Measurements from ENCODE around the gene NR6A1. TPM values are rescaled to one million over a fixed set of nuclear protein-coding genes. Genes with fewer than 3 reads are reported as not detected.

NR6A1 gene
- total RNA-seq, 1 donor from 2014 or later: 302 TPM

DNA sequence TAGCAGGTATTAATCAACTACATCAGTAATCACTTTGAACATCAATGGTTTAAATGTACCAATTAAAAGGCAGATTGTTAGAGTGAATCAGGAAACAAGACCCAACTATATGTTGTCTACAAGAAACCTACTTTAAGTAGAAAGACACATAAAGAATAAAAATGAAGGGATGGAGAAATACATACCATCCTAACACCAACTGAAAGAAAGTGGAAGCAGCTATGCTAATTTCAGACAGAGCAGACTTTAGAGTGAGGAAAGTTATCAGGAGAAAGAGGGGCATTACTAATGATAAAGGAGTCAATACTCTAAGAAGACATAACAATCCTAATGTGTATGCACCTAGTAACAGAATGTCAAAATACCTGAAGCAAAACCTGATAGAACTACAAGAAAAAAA is 125.8 kb downstream of the NR6A1 start:
- no peaks in the 10 kb centered on the region for H3K27me3 Mint-ChIP-seq (ENCODE audit: insufficient read depth, low read depth)
- H3K9ac ChIP-seq: no peak overlapping the region
- H3K9me3 Mint-ChIP-seq: peaks cover 9% of the 10 kb centered on the region
- no peaks in the 10 kb centered on the region for H3K27me3 ChIP-seq
- H3K36me3 ChIP-seq: no peaks in the 10 kb centered on the region
- no peak overlapping the region for H3K27ac Mint-ChIP-seq
- peaks cover 100% of the 10 kb centered on the region for H3K79me2 ChIP-seq (ENCODE audit: low read depth)
- TF ChIP-seq, protein P1, sequence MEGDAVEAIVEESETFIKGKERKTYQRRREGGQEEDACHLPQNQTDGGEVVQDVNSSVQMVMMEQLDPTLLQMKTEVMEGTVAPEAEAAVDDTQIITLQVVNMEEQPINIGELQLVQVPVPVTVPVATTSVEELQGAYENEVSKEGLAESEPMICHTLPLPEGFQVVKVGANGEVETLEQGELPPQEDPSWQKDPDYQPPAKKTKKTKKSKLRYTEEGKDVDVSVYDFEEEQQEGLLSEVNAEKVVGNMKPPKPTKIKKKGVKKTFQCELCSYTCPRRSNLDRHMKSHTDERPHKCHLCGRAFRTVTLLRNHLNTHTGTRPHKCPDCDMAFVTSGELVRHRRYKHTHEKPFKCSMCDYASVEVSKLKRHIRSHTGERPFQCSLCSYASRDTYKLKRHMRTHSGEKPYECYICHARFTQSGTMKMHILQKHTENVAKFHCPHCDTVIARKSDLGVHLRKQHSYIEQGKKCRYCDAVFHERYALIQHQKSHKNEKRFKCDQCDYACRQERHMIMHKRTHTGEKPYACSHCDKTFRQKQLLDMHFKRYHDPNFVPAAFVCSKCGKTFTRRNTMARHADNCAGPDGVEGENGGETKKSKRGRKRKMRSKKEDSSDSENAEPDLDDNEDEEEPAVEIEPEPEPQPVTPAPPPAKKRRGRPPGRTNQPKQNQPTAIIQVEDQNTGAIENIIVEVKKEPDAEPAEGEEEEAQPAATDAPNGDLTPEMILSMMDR (IDR thresholded peaks at IDR 0.05): no peak
- TF ChIP-seq EZH2 (IDR thresholded peaks at IDR 0.05) (no peak), EZH2phosphoT487 (IDR thresholded peaks at IDR 0.05) (no peak)
- no peak overlapping the region for H3K4me3 Mint-ChIP-seq
- peaks cover 5% of the 10 kb centered on the region for H3K36me3 Mint-ChIP-seq
- H3K4me3 ChIP-seq: no peak overlapping the region
- H3K27ac ChIP-seq: no peak overlapping the region
- no peaks in the 10 kb centered on the region for H3F3A ChIP-seq (ENCODE audit: low read depth)
- H3K4me1 ChIP-seq: no peaks in the 10 kb centered on the region
- H3K4me2 ChIP-seq: no peak overlapping the region
- H3K4me1 Mint-ChIP-seq: no peaks in the 10 kb centered on the region
- DNase-seq (ENCODE audit: low spot score): no peak
- no peaks in the 10 kb centered on the region for H3K9me3 ChIP-seq (ENCODE audit: low read depth)
- H4K20me1 ChIP-seq (ENCODE audit: low read depth): peaks cover 54% of the 10 kb centered on the region
- H2AFZ ChIP-seq (replicated peaks): no peak overlapping the region

DNA sequence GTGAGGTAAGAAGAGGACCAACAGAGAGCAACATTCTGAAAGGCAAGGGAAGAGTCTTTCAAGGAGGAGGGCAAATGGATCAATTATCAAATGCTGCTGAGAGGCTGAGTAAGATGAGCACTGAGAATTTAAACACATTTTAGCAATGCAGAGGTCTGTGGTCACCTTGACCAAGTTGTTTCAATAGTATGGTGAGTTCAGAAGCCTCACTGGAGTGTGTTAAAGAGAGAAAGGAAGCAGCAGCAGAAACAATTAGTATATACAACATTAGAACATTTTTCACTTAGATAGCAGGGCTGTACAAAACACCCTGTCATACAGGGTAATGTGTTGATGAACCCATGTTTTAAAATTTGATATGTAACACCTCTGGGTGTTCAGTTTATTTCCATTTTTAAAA is 131.5 kb downstream of the NR6A1 start:
- no peaks in the 10 kb centered on the region for H3F3A ChIP-seq (ENCODE audit: low read depth)
- H3K4me2 ChIP-seq: no peak overlapping the region
- no peaks in the 10 kb centered on the region for H3K9me3 Mint-ChIP-seq
- no peaks in the 10 kb centered on the region for H3K4me1 Mint-ChIP-seq
- H3K9me3 ChIP-seq (ENCODE audit: low read depth): no peaks in the 10 kb centered on the region
- H3K27me3 ChIP-seq: no peaks in the 10 kb centered on the region
- H3K36me3 Mint-ChIP-seq: peaks cover 3% of the 10 kb centered on the region
- no peak overlapping the region for H3K27ac Mint-ChIP-seq
- peaks cover 56% of the 10 kb centered on the region for H4K20me1 ChIP-seq (ENCODE audit: low read depth)
- no peak for DNase-seq (ENCODE audit: low spot score)
- no peaks in the 10 kb centered on the region for H3K27me3 Mint-ChIP-seq (ENCODE audit: insufficient read depth, low read depth)
- TF ChIP-seq EZH2 (IDR thresholded peaks at IDR 0.05): no peak
- TF ChIP-seq, protein P1 (IDR thresholded peaks at IDR 0.05): no peak
- no peak for TF ChIP-seq EZH2phosphoT487 (IDR thresholded peaks at IDR 0.05)
- no peak overlapping the region for H3K4me3 ChIP-seq
- H3K4me3 Mint-ChIP-seq: no peak overlapping the region
- no peak overlapping the region for H3K27ac ChIP-seq
- peaks cover 8% of the 10 kb centered on the region for H3K4me1 ChIP-seq
- peaks cover 97% of the 10 kb centered on the region for H3K79me2 ChIP-seq (ENCODE audit: low read depth)
- no peak overlapping the region for H3K9ac ChIP-seq
- no peak overlapping the region for H2AFZ ChIP-seq (replicated peaks)
- no peaks in the 10 kb centered on the region for H3K36me3 ChIP-seq

DNA sequence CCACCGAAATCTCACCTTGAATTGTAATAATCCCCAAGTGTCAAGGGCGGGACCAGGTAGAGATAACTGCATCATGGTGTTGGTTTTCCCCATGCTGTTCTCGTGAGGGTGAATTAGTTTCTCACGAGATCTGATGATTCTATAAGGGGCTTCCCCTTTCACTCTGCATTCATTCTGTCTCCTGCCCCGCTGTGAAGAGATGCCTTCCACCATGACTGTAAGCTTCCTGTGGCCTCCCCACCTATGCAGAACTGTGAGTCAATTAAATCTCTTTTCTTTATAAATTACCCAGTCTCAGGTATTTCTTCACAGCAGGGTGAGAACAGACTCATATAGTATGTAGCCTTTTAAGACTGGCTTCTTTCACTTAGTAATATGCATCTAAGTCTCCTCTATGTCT is 135.8 kb downstream of the NR6A1 start:
- Histone ChIP-seq H3K4me1 (peaks cover 8% of the 10 kb centered on the region), H3K4me2 (no peak overlapping the region), H3K36me3 (peaks cover 6% of the 10 kb centered on the region), H3K79me2 (ENCODE audit: low read depth) (peaks cover 80% of the 10 kb centered on the region), H2AFZ (replicated peaks) (no peak overlapping the region), H3K9me3 (ENCODE audit: low read depth) (no peaks in the 10 kb centered on the region), H3F3A (ENCODE audit: low read depth) (no peaks in the 10 kb centered on the region), H3K9ac (no peak overlapping the region), H4K20me1 (ENCODE audit: low read depth) (peaks cover 43% of the 10 kb centered on the region), H3K27ac (no peak overlapping the region), H3K27me3 (no peaks in the 10 kb centered on the region), H3K4me3 (no peak overlapping the region)
- H3K27me3 Mint-ChIP-seq (ENCODE audit: insufficient read depth, low read depth): no peaks in the 10 kb centered on the region
- no peaks in the 10 kb centered on the region for H3K9me3 Mint-ChIP-seq
- H3K4me1 Mint-ChIP-seq: peaks cover 4% of the 10 kb centered on the region
- H3K4me3 Mint-ChIP-seq: no peak overlapping the region
- no peak overlapping the region for H3K27ac Mint-ChIP-seq
- DNase-seq (ENCODE audit: low spot score): no peak
- TF ChIP-seq EZH2 (IDR thresholded peaks at IDR 0.05): no peak
- TF ChIP-seq, protein P1 (IDR thresholded peaks at IDR 0.05): no peak
- TF ChIP-seq EZH2phosphoT487 (IDR thresholded peaks at IDR 0.05): no peak
- peaks cover 3% of the 10 kb centered on the region for H3K36me3 Mint-ChIP-seq

Data from neural progenitor cell (in vitro differentiated cells).